GM18907 (cell line): Measurements from ENCODE around the gene ARMC12.

Experiments
- ATAC-seq: cut with Tn5 transposase; IDR thresholded peaks from one replicate; pipeline ENCODE4 v1.9.1; 2021; ENCODE audit warnings: mild to moderate bottlenecking, moderate library complexity; ENCODE audit not compliant: unreplicated experiment

The ARMC12 gene

DNA sequence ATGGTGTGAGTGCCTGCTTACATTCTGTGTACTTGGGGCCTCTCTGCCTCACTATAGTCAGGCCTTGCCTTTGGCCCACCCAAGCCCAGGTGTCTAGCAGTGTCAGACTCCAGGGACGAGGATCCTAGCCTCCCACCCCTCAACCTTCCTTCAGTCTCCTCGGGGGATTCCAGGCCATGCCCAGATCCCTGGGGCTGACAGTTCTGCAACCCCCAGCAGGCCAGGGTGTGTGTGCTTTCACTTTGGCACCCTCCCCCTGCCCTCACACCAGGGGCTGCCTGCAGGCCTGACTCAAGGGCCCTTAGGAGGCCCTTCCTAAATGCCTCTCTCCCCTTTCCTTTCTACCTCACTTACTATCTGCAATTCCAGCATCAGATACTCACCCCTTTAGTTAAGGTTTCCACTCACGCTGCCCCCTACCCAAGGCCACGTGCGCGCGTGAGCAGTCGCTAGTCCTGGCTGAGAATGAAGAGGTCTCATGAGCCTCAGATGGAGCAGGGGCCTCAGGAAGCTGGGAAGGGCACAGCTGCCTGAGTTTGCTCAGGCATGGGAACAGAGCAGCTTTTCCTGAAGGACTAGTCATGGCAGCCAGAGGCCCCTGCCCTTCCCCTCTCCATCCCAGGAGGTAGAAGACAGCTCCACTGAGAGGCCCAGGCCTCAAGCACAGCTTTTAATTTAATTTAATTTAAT is 61.1 kb downstream of the ARMC12 start:
- ATAC-seq = no peak
